GM12878 (cell line): ENCODE data around the gene TTC23L. TPM values are rescaled to one million over a fixed set of nuclear protein-coding genes. Genes with fewer than 3 reads are reported as not detected.

Experiments
- ATAC-seq: fragments of 200-7000 bp; cut with Tn5 transposase; 3 replicates; pipeline ENCODE4 v1.9.1; 2020; ENCODE audit warnings: mild to moderate bottlenecking, moderate library complexity
- BruUV-seq: library from RNA; stranded (reverse); fragments of 400-500 nt; replicated peaks from 2 replicates; lab custom pipeline; 2021; lab: Mats Ljungman, UMichigan
- CTCF ChIA-PET: fragments of 300-600 bp; sonication (Branson Sonifier 250); formaldehyde crosslinking; extraction: SDS; loops from one replicate; lab custom pipeline; 2021; ENCODE audit warnings: inconsistent platforms; lab: Yijun Ruan, JAX
- POLR2A ChIA-PET: fragments of 350-600 bp; formaldehyde crosslinking; extraction: SDS; loops from one replicate; lab custom pipeline; 2021; ENCODE audit warnings: inconsistent platforms; lab: Charles Lee
- RAD21 ChIA-PET: fragments of 300-600 bp; sonication (Branson Sonifier 250); formaldehyde crosslinking; loops from one replicate; lab custom pipeline; 2023; ENCODE audit warnings: antibody characterized with exemption; ENCODE audit not compliant: unreplicated experiment; lab: Charles Lee
- SMC1A ChIA-PET: fragments of 300-600 bp; sonication (Branson Sonifier 250); formaldehyde crosslinking; loops from one replicate; lab custom pipeline; 2023; ENCODE audit not compliant: unreplicated experiment, uncharacterized antibody; lab: Charles Lee
- DNase-seq: peaks from one replicate; pipeline ENCODE4 v3.0.0-alpha.2; 2011; ENCODE audit warnings: low read depth, low spot score
- FAIRE-seq: peaks from 3 replicates; lab custom pipeline; 2011; peaks lifted over from hg19 to GRCh38; lab: Jason Lieb, UNC
- H2AFZ ChIP-seq: 2 replicates; pipeline ENCODE4 v1.6.0; 2011; ENCODE audit warnings: low read depth, low read length, control low read depth; ENCODE audit not compliant: control insufficient read depth
- H3K27ac ChIP-seq: 2 replicates; pipeline ENCODE4 v1.5.1; 2011; ENCODE audit warnings: control low read depth; ENCODE audit not compliant: control insufficient read depth, insufficient read depth
- H3K27me3 ChIP-seq, 2 experiments: replicated peaks in 1 of 2; 2 replicates each; pipeline versions ENCODE4 v1.6.0 to v1.6.1; 2011; ENCODE audit warnings: low read length in 1 of 2; ENCODE audit not compliant: control insufficient read depth in 2 of 2, insufficient read depth in 2 of 2
- H3K36me3 ChIP-seq, 2 experiments: 2 replicates each; pipeline ENCODE4 v1.5.1; 2011; ENCODE audit warnings: low read length in 1 of 2; ENCODE audit not compliant: control insufficient read depth in 2 of 2, insufficient read depth in 2 of 2
- H3K4me1 ChIP-seq: 2 replicates; pipeline ENCODE4 v1.6.1; 2011; ENCODE audit warnings: mild to moderate bottlenecking, low read length, moderate library complexity, mixed read lengths; ENCODE audit not compliant: control insufficient read depth, insufficient read depth
- H3K4me2 ChIP-seq: 2 replicates; pipeline ENCODE4 v1.6.0; 2011; ENCODE audit warnings: control low read depth; ENCODE audit not compliant: control insufficient read depth, insufficient read depth
- H3K4me3 ChIP-seq: fragments of 200-600 bp; sonication (generic); 2 replicates; pipeline ENCODE4 v1.5.1; 2016
- H3K79me2 ChIP-seq: 2 replicates; pipeline ENCODE4 v1.6.0; 2011; ENCODE audit warnings: low read length; ENCODE audit not compliant: control insufficient read depth, insufficient read depth
- H3K9ac ChIP-seq: 2 replicates; pipeline ENCODE4 v1.8.0; 2011; ENCODE audit warnings: low read length, control low read depth, mixed read lengths; ENCODE audit not compliant: control insufficient read depth, insufficient read depth
- H3K9me3 ChIP-seq: replicated peaks from 3 replicates; pipeline ENCODE4 v1.5.1; 2011; ENCODE audit warnings: mild to moderate bottlenecking, low read length; ENCODE audit not compliant: control insufficient read depth, insufficient read depth
- H4K20me1 ChIP-seq: 2 replicates; pipeline ENCODE4 v1.6.0; 2011; ENCODE audit not compliant: control insufficient read depth, insufficient read depth
- CBFB ChIP-seq: IDR thresholded peaks from 2 replicates; pipeline ENCODE4 v1.6.1; 2016; ENCODE audit warnings: antibody characterized with exemption, low read depth
- IKZF1 ChIP-seq: fragments of 450-650 bp; conservative IDR thresholded peaks from 2 replicates; pipeline ENCODE4 v1.6.1; 2017; ENCODE audit warnings: antibody characterized with exemption, mild to moderate bottlenecking
- LARP7 ChIP-seq: fragments of 450-650 bp; IDR thresholded peaks from 2 replicates; pipeline ENCODE4 v1.6.1; 2017; ENCODE audit warnings: mild to moderate bottlenecking
- MEF2B ChIP-seq: fragments of 450-650 bp; IDR thresholded peaks from 2 replicates; pipeline ENCODE4 v1.6.1; 2018; ENCODE audit warnings: mild to moderate bottlenecking, moderate library complexity; ENCODE audit not compliant: partially characterized antibody, poor library complexity, severe bottlenecking
- NFIC ChIP-seq: IDR thresholded peaks from 2 replicates; pipeline ENCODE4 v1.6.1; 2012; ENCODE audit warnings: low read depth, mild to moderate bottlenecking, inconsistent platforms, low read length, moderate library complexity
- PAX5 ChIP-seq: IDR thresholded peaks from 2 replicates; pipeline ENCODE4 v1.6.1; 2011; ENCODE audit warnings: low read depth, low read length, borderline replicate concordance
- RCOR1 ChIP-seq: conservative IDR thresholded peaks from 2 replicates; pipeline ENCODE4 v1.6.1; 2012; ENCODE audit warnings: low read depth, low read length, improper control_type of control experiment
- RUNX3 ChIP-seq: IDR thresholded peaks from 2 replicates; pipeline ENCODE4 v1.6.1; 2012; ENCODE audit warnings: low read length, inconsistent platforms
- SIN3A ChIP-seq: IDR thresholded peaks from 2 replicates; pipeline ENCODE4 v1.6.1; 2012; ENCODE audit warnings: low read depth, low read length, improper control_type of control experiment
- TARDBP ChIP-seq: IDR thresholded peaks from 2 replicates; pipeline ENCODE4 v1.6.1; 2016; ENCODE audit warnings: borderline replicate concordance
- WGBS: methylation state at CpG from one replicate; pipeline ENCODE4 v1.1.6; 2016; ENCODE audit warnings: low lambda C conversion rate; ENCODE audit not compliant: insufficient replicate concordance, insufficient coverage; ENCODE audit errors: missing lambda C conversion rate; 5-methylcytosine and 5-hydroxymethylcytosine counted together
- in situ Hi-C: fragments of 300-500 bp; cut with MboI; formaldehyde crosslinking; loops from 9 replicates; pipeline ENCODE4 v1.14.3; 2018; ENCODE audit warnings: mixed read lengths
- intact Hi-C: fragments of 100-400 bp; cut with micrococcal nuclease; formaldehyde crosslinking; loops from one replicate; pipeline ENCODE4 v1.14.2; 2022; ENCODE audit not compliant: unreplicated experiment
- polyA plus RNA-seq, 11 experiments: library from polyadenylated mRNA; depleted of rRNA in 4 of 11; unstranded in 6 of 11; stranded (reverse) in 5 of 11; fragments of >200 nt; fragmentation: Nextera tagmentation in 4 of 11; fragmentation: Illumina TruSeq in 1 of 11; extraction: Ambion mirVana in 4 of 11; extraction: Trizol in 1 of 11; gene quantifications; 1 replicate in 1 of 11; 2 replicates in 10 of 11; pipeline versions ENCODE4 v1.2.1 to v1.2.3, GENCODE V29; 2011 to 2016; ENCODE audit warnings: inconsistent platforms in 2 of 11, missing spikeins in 2 of 11, low read depth in 1 of 11
- total RNA-seq, 4 experiments: library from RNA; depleted of rRNA in 3 of 4; stranded (reverse); fragments of >200 nt in 3 of 4; fragmentation: Illumina TruSeq in 1 of 4; extraction: Trizol in 1 of 4; gene quantifications; 2 replicates each; pipeline versions ENCODE4 v1.2.1 to v1.2.3, GENCODE V29; 2013 to 2021
- TF ChIP-seq, protein P1 (sequence below): IDR thresholded peaks from 2 replicates; pipeline ENCODE4 v1.6.1; 2012; ENCODE audit warnings: mild to moderate bottlenecking, low read depth, low read length
- TF ChIP-seq, protein P2 (sequence below): fragments of 450-650 bp; formaldehyde crosslinking; IDR thresholded peaks from 2 replicates; pipeline ENCODE4 v1.5.0; 2022; ENCODE audit warnings: mild to moderate bottlenecking, missing genetic modification characterization
- TF ChIP-seq, protein P3 (sequence below): IDR thresholded peaks from 2 replicates; pipeline ENCODE4 v1.6.1; 2012; ENCODE audit warnings: low read depth, low read length, improper control_type of control experiment

Gene TTC23L
- total and polyA plus RNA-seq, 10 of the 15 experiments (the other 5 are each of a cell fraction or from before 2014, with no cell fraction given), result 0.09 to 0.34 TPM; not detected in 8

DNA sequence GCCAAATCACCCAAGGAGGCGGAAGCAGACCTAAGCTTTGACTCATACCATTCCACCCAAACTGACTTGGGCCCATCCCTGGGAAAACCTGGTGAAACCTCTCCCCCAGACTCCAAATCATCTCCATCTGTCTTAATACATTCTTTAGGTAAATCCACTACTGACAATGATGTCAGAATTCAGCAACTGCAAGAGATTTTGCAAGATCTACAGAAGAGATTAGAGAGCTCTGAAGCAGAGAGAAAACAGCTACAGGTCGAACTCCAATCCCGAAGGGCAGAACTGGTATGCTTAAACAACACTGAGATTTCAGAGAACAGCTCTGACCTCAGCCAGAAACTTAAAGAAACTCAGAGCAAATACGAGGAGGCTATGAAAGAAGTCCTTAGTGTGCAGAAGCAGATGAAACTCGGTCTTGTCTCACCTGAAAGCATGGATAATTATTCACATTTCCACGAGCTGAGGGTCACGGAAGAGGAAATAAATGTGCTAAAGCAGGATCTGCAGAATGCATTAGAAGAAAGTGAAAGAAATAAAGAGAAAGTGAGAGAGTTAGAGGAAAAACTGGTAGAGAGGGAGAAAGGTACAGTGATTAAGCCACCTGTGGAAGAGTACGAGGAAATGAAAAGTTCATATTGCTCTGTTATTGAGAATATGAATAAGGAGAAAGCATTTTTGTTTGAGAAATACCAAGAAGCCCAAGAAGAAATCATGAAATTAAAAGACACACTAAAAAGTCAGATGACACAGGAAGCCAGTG, 15.8 kb upstream of the TTC23L start:
- no TSS peak for BruUV-seq
- CTCF ChIA-PET, result interaction anchor here (0.6 to 2.1 kb wide), 4 partner anchors 10 to 200 kb away, joined by 3 to 6 read pairs (median 3); no protein-coding TSS in a partner anchor
- POLR2A ChIA-PET, result no interaction called here

More for the DNA sequence above, 15.8 kb upstream of the TTC23L start:
- Histone ChIP-seq H4K20me1 (no peaks in the 10 kb centered on the region), H3K36me3 (no peaks in the 10 kb centered on the region), H3K4me1 (no peaks in the 10 kb centered on the region), H3K27me3 (peaks cover 0 to 2% of the 10 kb centered on the region in 2 experiments; a peak in 1 of 4 replicates), H3K9ac (no peak overlapping the region), H3K9me3 (no peaks in the 10 kb centered on the region), H3K4me2 (no peak overlapping the region; the same call in 1 of the 2 replicates), H3K79me2 (no peaks in the 10 kb centered on the region), H3K4me3 (no peak overlapping the region), H3K27ac (no peak overlapping the region), H2AFZ (no peak overlapping the region; the same call in 1 of the 2 replicates)
- FAIRE-seq (no peak), DNase-seq (no peak), ATAC-seq (no peak)
- SMC1A ChIA-PET, result interaction anchor here (0.9 kb wide), 1 partner anchor 15 kb away, joined by 3 read pairs; no protein-coding TSS in a partner anchor
- intact Hi-C loops, result no loop called here
- in situ Hi-C loops, result no loop called here
- TF ChIP-seq, protein P1, sequence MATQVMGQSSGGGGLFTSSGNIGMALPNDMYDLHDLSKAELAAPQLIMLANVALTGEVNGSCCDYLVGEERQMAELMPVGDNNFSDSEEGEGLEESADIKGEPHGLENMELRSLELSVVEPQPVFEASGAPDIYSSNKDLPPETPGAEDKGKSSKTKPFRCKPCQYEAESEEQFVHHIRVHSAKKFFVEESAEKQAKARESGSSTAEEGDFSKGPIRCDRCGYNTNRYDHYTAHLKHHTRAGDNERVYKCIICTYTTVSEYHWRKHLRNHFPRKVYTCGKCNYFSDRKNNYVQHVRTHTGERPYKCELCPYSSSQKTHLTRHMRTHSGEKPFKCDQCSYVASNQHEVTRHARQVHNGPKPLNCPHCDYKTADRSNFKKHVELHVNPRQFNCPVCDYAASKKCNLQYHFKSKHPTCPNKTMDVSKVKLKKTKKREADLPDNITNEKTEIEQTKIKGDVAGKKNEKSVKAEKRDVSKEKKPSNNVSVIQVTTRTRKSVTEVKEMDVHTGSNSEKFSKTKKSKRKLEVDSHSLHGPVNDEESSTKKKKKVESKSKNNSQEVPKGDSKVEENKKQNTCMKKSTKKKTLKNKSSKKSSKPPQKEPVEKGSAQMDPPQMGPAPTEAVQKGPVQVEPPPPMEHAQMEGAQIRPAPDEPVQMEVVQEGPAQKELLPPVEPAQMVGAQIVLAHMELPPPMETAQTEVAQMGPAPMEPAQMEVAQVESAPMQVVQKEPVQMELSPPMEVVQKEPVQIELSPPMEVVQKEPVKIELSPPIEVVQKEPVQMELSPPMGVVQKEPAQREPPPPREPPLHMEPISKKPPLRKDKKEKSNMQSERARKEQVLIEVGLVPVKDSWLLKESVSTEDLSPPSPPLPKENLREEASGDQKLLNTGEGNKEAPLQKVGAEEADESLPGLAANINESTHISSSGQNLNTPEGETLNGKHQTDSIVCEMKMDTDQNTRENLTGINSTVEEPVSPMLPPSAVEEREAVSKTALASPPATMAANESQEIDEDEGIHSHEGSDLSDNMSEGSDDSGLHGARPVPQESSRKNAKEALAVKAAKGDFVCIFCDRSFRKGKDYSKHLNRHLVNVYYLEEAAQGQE, result no peak
- TF ChIP-seq RUNX3, result no peak
- TF ChIP-seq SIN3A, result no peak
- TF ChIP-seq IKZF1, result no peak
- TF ChIP-seq PAX5, result no peak
- TF ChIP-seq NFIC, result no peak
- TF ChIP-seq MEF2B, result no peak
- no peak for TF ChIP-seq CBFB
- TF ChIP-seq, protein P2, sequence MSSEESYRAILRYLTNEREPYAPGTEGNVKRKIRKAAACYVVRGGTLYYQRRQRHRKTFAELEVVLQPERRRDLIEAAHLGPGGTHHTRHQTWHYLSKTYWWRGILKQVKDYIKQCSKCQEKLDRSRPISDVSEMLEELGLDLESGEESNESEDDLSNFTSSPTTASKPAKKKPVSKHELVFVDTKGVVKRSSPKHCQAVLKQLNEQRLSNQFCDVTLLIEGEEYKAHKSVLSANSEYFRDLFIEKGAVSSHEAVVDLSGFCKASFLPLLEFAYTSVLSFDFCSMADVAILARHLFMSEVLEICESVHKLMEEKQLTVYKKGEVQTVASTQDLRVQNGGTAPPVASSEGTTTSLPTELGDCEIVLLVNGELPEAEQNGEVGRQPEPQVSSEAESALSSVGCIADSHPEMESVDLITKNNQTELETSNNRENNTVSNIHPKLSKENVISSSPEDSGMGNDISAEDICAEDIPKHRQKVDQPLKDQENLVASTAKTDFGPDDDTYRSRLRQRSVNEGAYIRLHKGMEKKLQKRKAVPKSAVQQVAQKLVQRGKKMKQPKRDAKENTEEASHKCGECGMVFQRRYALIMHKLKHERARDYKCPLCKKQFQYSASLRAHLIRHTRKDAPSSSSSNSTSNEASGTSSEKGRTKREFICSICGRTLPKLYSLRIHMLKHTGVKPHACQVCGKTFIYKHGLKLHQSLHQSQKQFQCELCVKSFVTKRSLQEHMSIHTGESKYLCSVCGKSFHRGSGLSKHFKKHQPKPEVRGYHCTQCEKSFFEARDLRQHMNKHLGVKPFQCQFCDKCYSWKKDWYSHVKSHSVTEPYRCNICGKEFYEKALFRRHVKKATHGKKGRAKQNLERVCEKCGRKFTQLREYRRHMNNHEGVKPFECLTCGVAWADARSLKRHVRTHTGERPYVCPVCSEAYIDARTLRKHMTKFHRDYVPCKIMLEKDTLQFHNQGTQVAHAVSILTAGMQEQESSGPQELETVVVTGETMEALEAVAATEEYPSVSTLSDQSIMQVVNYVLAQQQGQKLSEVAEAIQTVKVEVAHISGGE (CRISPR knock-in tag), result no peak
- TF ChIP-seq LARP7, result no peak
- TF ChIP-seq, protein P3, sequence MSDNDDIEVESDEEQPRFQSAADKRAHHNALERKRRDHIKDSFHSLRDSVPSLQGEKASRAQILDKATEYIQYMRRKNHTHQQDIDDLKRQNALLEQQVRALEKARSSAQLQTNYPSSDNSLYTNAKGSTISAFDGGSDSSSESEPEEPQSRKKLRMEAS, result no peak
- TF ChIP-seq TARDBP, result no peak
- TF ChIP-seq RCOR1, result no peak
- RAD21 ChIA-PET, result no interaction called here
- whole genome bisulfite sequencing, result 45% methylated on average over 8 of the region's 8 CpGs
